ENCODE data around the gene SMIM44. TPM values are rescaled to one million over a fixed set of nuclear protein-coding genes. Genes with fewer than 3 reads are reported as not detected.

The SMIM44 gene
- total and polyA plus RNA-seq, 9 of the 15 experiments (the other 6 are each of a cell fraction or from before 2014, with no cell fraction given): not detected

- Histone ChIP-seq H3K27ac (ENCODE audit: extremely low read depth, low read depth, low read length) (no peak overlapping the region), H3K36me3 (ENCODE audit: control insufficient read depth, insufficient read depth, low read length) (peaks cover 97% of the 10 kb centered on the region), H3K9me3 (replicated peaks; ENCODE audit: control insufficient read depth, insufficient read depth, low read depth, low read length) (no peaks in the 10 kb centered on the region), H3K4me1 (replicated peaks in 1 of 2; ENCODE audit: control insufficient read depth in 2 of 2, insufficient read depth in 2 of 2, low read length in 2 of 2) (peaks cover 3 to 50% of the 10 kb centered on the region in 2 experiments; a peak in 2 of 5 replicates), H3K9me1 (ENCODE audit: control insufficient read depth, insufficient read depth, low read length) (no peaks in the 10 kb centered on the region), H3K4me3 (no peak overlapping the region), H2AFZ (ENCODE audit: low read depth, low read length) (no peak overlapping the region), H3K4me2 (ENCODE audit: insufficient read depth, low read length) (no peak overlapping the region), H3K79me2 (ENCODE audit: control insufficient read depth, insufficient read depth, low read length) (peaks cover 5% of the 10 kb centered on the region; the same call in 2 of the 3 replicates), H3K27me3 (ENCODE audit: control insufficient read depth in 2 of 2, insufficient read depth in 2 of 2, low read length in 2 of 2) (no peaks in the 10 kb centered on the region), H3K9ac (ENCODE audit: insufficient read depth in 1 of 2, low read depth in 2 of 2, low read length in 2 of 2) (no peak overlapping the region), H4K20me1 (replicated peaks; ENCODE audit: control insufficient read depth, insufficient read depth, low read length) (peaks cover 8% of the 10 kb centered on the region)
- intact Hi-C loops (cut with micrococcal nuclease): no loop called here
- CTCF ChIA-PET (ENCODE audit: low intra/inter-chr PET ratio): no interaction called here
- WGBS (ENCODE audit: insufficient coverage, low coverage, missing lambda C conversion rate): 92% methylated on average over 15 of the region's 15 CpGs
- no peak for ATAC-seq
- POLR2A ChIA-PET: interaction anchor here (0.6 kb wide), 1 partner anchor 594 kb away, joined by 3 read pairs; no protein-coding TSS in a partner anchor
- no TSS peak for BruUV-seq (replicated peaks)
- FAIRE-seq: no peak
- in situ Hi-C loops (cut with MboI): no loop called here
- DNase-seq (ENCODE audit: extremely low read depth in 1 of 4, low spot score in 3 of 4): no peak
- TF ChIP-seq, protein P1, sequence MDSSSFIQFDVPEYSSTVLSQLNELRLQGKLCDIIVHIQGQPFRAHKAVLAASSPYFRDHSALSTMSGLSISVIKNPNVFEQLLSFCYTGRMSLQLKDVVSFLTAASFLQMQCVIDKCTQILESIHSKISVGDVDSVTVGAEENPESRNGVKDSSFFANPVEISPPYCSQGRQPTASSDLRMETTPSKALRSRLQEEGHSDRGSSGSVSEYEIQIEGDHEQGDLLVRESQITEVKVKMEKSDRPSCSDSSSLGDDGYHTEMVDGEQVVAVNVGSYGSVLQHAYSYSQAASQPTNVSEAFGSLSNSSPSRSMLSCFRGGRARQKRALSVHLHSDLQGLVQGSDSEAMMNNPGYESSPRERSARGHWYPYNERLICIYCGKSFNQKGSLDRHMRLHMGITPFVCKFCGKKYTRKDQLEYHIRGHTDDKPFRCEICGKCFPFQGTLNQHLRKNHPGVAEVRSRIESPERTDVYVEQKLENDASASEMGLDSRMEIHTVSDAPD (CRISPR knock-in tag; IDR thresholded peaks at IDR 0.05): no peak
- TF ChIP-seq TEAD4 (IDR thresholded peaks at IDR 0.05; ENCODE audit: low read length) (no peak), TEAD4 (CRISPR knock-in tag; IDR thresholded peaks at IDR 0.05; ENCODE audit: borderline replicate concordance) (0 out of 2 replicates have a peak, but pooled peaks have one; percentile 68), FOXA3 (CRISPR knock-in tag; conservative IDR thresholded peaks at IDR 0.05 in 1 of 2, IDR thresholded peaks at IDR 0.05 in 1 of 2) (0 out of 4 replicates have a peak, but pooled peaks of 1 of the 2 experiments have one; percentile 31), PTBP1 (IDR thresholded peaks at IDR 0.05; ENCODE audit: low read depth, low read length) (peak; percentile 66; the same call in 1 of the 2 replicates), CHD4 (IDR thresholded peaks at IDR 0.05; ENCODE audit: insufficient read depth, insufficient replicate concordance, low read depth, low read length, poor library complexity, severe bottlenecking) (peak; percentile 32), RBM25 (IDR thresholded peaks at IDR 0.05; ENCODE audit: low read depth, low read length, severe bottlenecking) (peak; percentile 53), KDM1A (IDR thresholded peaks at IDR 0.05) (peak; percentile 30 to 44; a peak in 2 of 4 replicates), CBX1 (IDR thresholded peaks at IDR 0.05; ENCODE audit: low read depth) (peak; percentile 58; the same call in 1 of the 2 replicates), ADNP (tag; IDR thresholded peaks at IDR 0.05) (peak; percentile 79), SPI1 (IDR thresholded peaks at IDR 0.05; ENCODE audit: borderline replicate concordance, low read depth, low read length) (no peak), E2F3 (CRISPR knock-in tag; IDR thresholded peaks at IDR 0.05) (no peak), MAX (CRISPR knock-in tag; IDR thresholded peaks at IDR 0.05) (peak; percentile 20; the same call in 1 of the 2 replicates), SMARCA5 (IDR thresholded peaks at IDR 0.05) (peak; percentile 72; the same call in 1 of the 2 replicates), CEBPG (CRISPR knock-in tag; IDR thresholded peaks at IDR 0.05) (0 out of 2 replicates have a peak, but pooled peaks have one; percentile 16), CEBPG (tag; conservative IDR thresholded peaks at IDR 0.05 in 1 of 2, IDR thresholded peaks at IDR 0.05 in 1 of 2) (no peak), RBM22 (IDR thresholded peaks at IDR 0.05; ENCODE audit: low read depth, low read length, poor library complexity, severe bottlenecking) (peak; percentile 78), ZNF551 (CRISPR knock-in tag; IDR thresholded peaks at IDR 0.05) (no peak), BCOR (IDR thresholded peaks at IDR 0.05) (peak; percentile 85)
These were observed 28.4 kb downstream of the SMIM44 start for GRCh38 chr19:3454656-3455392.

Data from K562 (cell line).